AG04449 (cell line): ENCODE data around the gene PAK4.

Source experiments
- CTCF ChIA-PET: fragments of 350-600 bp; formaldehyde crosslinking; extraction: SDS; loops from one replicate; lab custom pipeline; 2021; ENCODE audit warnings: antibody characterized with exemption; lab: Yijun Ruan, JAX
- POLR2A ChIA-PET: fragments of 400-600, 350-600 bp; formaldehyde crosslinking; extraction: SDS; loops from one replicate; lab custom pipeline; 2020; ENCODE audit warnings: antibody characterized with exemption, inconsistent platforms; lab: Yijun Ruan, JAX
- DNase-seq: peaks from one replicate; pipeline ENCODE4 v3.0.0-alpha.2; 2010; ENCODE audit warnings: low read depth, low spot score
- H3K4me3 ChIP-seq: 2 replicates; pipeline ENCODE4 v1.5.1; 2011; ENCODE audit warnings: low read depth, mild to moderate bottlenecking, control low read depth, low read length
- TF ChIP-seq, protein P1 (sequence below): IDR thresholded peaks from one replicate; pipeline ENCODE4 v1.5.1; 2011; ENCODE audit warnings: mild to moderate bottlenecking, moderate library complexity, low read length, control low read depth, inconsistent platforms; ENCODE audit not compliant: insufficient read depth; ENCODE audit errors: missing control alignments

PAK4 gene

DNA sequence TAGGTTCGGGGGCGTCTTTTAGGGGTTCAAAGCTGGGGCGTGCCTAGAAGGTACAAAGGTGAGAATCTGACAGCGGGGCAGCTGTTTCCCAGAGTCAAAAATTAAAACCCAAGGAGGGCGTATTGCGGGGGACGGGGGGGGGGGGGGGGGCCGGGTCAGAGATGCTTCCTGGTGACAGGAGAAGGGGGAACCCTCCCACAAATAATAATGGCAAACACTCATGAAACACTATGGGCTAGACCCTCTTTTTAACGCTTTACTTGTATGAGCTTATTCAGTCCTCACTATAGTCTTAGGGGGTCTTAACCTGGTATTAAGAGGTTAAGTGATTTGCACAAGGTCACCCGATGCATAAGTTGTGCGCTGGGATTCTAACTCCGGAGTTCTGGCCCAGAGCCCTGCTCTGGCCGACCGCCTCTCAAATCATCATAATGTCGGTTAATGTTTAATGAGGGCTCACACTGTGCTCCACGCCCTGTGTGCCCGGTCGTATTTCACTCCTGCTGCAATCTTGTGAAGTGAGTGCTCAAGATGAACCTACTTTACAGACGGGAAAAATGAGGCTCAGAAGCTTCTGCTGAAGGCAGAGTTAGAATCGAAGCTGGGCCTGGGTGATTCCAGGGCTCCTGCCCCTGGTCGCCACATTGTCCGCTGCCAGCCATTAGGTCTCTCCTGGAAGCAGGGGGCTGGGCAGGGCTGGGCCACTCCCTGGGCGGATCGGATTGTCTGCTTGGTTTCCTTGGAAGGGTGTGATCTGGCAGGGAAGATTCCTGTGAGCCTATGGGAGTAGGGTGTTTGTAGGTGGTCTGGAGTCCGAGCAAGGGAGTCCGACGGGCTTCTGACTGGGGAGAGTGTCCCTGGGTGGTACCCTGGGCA lies 964 bp downstream of the PAK4 start:
- POLR2A ChIA-PET, result interaction anchor here (0.8 kb wide), 1 partner anchor 309 kb away, joined by 4 read pairs; the partner anchor contains the start of gene RPS16
- peak overlapping the region; percentile 90 for H3K4me3 ChIP-seq
- no peak for DNase-seq
- CTCF ChIA-PET, result interaction anchor here (1.1 to 2.8 kb wide), 6 partner anchors 11 to 201 kb away, joined by 3 to 10 read pairs (median 6); no protein-coding TSS in a partner anchor
- TF ChIP-seq, protein P1, sequence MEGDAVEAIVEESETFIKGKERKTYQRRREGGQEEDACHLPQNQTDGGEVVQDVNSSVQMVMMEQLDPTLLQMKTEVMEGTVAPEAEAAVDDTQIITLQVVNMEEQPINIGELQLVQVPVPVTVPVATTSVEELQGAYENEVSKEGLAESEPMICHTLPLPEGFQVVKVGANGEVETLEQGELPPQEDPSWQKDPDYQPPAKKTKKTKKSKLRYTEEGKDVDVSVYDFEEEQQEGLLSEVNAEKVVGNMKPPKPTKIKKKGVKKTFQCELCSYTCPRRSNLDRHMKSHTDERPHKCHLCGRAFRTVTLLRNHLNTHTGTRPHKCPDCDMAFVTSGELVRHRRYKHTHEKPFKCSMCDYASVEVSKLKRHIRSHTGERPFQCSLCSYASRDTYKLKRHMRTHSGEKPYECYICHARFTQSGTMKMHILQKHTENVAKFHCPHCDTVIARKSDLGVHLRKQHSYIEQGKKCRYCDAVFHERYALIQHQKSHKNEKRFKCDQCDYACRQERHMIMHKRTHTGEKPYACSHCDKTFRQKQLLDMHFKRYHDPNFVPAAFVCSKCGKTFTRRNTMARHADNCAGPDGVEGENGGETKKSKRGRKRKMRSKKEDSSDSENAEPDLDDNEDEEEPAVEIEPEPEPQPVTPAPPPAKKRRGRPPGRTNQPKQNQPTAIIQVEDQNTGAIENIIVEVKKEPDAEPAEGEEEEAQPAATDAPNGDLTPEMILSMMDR, result no peak

DNA sequence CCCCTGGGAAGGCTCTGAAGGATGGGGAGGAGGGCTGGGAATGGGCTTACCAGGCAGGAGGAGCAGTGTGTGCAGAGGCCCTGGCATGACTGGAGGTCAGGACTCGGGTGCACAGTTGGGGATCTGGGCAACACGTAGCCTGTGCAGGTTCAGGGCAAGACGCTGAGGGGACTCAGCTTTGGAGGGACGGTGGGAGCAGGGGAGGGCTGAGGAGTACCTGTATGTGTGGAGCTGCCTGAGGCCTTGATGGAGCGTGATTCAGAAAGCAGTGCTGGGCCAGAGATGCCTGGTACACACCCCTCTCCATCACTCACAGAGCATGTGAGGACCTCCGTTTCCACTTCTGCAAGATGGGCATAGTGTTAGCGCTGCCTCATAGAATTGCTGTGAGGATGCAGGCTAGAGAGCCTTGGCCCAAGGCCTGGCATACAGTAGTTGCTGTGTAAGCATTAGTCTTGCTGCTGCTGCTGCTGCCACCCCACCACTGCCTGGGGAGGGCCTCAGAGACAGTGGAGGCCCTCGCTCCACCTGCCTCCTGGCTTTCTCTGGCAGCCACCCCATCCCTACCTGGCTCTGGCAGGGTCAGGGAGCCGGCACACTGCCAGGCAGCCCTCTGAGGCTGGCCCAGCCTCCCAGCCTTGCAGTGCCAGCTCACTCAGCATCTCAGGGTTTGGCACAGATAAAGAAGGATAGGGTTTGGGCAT lies 2.4 kb downstream of the PAK4 start:
- ChIA-PET POLR2A (no interaction called here), CTCF (interaction anchor here (1.7 to 2.8 kb wide), 3 partner anchors 10 to 200 kb away, joined by 4 to 13 read pairs (median 9); no protein-coding TSS in a partner anchor)
- no peak for DNase-seq
- no peak overlapping the region; the same call in 1 of the 2 replicates for H3K4me3 ChIP-seq
- TF ChIP-seq, protein P1, result no peak

DNA sequence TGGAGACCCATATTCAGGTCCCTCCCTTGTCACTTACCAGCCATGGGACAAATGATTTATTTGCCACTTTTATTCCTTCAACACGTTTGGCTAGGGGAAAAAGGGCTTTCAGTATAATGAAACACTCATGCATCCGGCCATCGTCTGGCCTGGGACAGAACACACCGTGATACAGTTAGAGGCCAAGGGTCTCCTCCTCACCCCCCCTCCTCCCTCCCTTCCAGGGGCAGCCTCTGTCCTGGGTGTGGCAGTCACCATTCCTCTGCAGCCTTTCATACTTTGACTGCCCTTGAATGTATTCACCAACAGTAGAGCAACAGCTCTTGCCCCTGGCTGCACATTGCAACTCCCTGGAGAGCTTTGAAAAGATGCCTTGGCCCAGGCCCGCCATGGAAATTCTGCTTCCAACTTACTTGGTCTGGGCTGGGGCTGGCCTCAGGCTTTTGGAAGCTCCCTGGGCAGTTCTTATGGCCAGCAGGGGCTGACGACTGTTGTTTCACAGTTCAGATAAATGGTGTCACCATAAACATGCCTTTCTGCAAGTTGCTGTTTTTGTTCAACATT lies 3.0 kb downstream of the PAK4 start:
- TF ChIP-seq, protein P1, result no peak
- ChIA-PET CTCF (interaction anchor here (1.0 to 2.8 kb wide), 3 partner anchors 9 to 199 kb away, joined by 3 to 13 read pairs (median 9); no protein-coding TSS in a partner anchor), POLR2A (interaction anchor here (0.5 to 0.6 kb wide), 2 partner anchors 54 to 55 kb away, joined by 3 read pairs; no protein-coding TSS in a partner anchor)
- H3K4me3 ChIP-seq, result no peak overlapping the region
- DNase-seq, result no peak

DNA sequence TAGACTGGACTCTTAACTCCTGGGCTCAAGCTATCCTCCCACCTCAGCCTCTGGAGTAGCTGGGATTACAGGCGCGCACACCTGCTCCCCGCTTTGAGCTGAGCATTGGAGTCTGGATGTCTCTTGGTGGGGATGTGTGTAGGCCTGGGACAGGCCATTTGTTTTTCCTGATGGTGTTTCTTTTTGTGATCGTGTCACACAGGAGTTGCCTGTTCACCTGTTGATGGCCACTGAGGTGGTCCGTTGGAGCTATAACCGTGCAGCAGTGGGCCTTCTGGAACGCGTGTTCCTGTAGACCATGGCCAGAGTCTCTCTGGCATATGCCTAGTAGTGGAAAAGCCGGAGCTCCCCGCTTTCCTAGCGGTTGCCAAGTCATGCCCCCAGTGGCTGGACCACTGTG lies 3.5 kb downstream of the PAK4 start:
- ChIA-PET CTCF (interaction anchor here (1.0 to 2.8 kb wide), 3 partner anchors 9 to 199 kb away, joined by 3 to 13 read pairs (median 9); no protein-coding TSS in a partner anchor), POLR2A (interaction anchor here (0.5 to 0.6 kb wide), 2 partner anchors 54 to 55 kb away, joined by 3 read pairs; no protein-coding TSS in a partner anchor)
- H3K4me3 ChIP-seq, result no peak overlapping the region
- no peak for DNase-seq
- TF ChIP-seq, protein P1, result no peak

DNA sequence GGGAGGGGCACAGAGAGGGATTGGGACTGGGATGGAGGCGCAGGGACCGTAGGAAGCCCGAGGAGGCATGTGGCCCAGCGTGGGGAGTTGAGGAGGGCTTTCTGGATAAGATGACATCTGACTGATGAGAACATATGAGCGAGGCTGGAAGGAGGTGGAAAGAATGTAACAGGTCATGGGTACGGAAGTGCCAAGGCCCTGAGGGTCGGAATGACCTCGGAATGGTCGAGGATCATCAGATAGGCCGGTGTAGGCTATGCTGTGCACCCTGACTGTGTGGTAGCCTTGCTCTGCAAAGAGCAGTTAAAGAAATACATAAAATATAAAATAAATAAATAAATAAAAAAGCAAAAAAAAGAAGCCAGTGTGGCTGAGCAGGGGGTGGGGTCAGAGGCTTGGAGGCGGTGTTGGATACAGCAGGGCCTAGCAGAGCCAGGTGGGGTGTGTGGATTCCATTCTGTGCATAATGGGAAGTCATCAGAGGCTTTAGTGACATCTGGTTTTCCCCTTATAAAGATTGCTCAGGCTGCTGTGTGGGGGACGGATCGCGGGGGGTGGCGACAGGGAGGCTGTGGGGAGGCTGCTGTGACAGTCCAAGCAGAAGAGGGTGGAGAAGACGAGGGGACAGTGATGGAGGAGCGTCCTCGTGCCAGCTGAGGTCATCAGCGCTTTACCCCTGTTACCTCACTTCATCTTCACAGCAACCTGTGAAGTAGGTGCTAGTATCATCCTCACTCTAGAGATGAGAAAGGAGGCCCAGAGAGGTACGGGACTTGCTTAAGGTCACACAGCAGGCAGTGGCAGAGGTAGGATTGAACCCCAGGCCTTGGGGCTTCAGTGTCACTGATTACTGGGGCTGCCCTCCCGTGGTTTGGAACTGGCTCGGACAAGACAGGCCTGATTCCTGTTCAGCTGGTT lies 5.0 kb downstream of the PAK4 start:
- no peak for DNase-seq
- POLR2A ChIA-PET, result no interaction called here
- CTCF ChIA-PET, result no interaction called here
- H3K4me3 ChIP-seq, result no peak overlapping the region
- TF ChIP-seq, protein P1, result no peak
